Tibial artery (tissue), 4 donors: ENCODE data around the gene DKK3.

ENCODE experiments used
- DNase-seq, 2 donors: peaks; one replicate each; pipeline ENCODE4 v3.0.0-alpha.2; 2019
- H3K27ac ChIP-seq, 2 donors: fragments of 200-600 bp; sonication (generic) in 1 of 2; 1 replicate in 1 of 2; 2 replicates in 1 of 2; pipeline ENCODE4 v1.5.1; 2018 to 2019; ENCODE audit warnings: mild to moderate bottlenecking in 1 of 2
- H3K27me3 ChIP-seq, 2 donors: fragments of 200-600 bp; sonication (generic) in 1 of 2; one replicate each; pipeline versions ENCODE4 v1.5.1 to v1.6.0; 2016 to 2019
- H3K36me3 ChIP-seq, 3 donors: fragments of 200-600 bp; sonication (generic) in 2 of 3; one replicate each; pipeline ENCODE4 v1.5.1; 2016 to 2019; ENCODE audit warnings: mild to moderate bottlenecking in 2 of 3
- H3K4me1 ChIP-seq, 4 donors: fragments of 200-600 bp; sonication (generic) in 2 of 4; 1 replicate in 3 of 4; 2 replicates in 1 of 4; pipeline ENCODE4 v1.5.1; 2016 to 2019
- H3K4me3 ChIP-seq, 2 donors: fragments of 200-600 bp; sonication (generic) in 1 of 2; 1 replicate in 1 of 2; 2 replicates in 1 of 2; pipeline ENCODE4 v1.5.1; 2018 to 2019; ENCODE audit warnings: mild to moderate bottlenecking in 2 of 2
- H3K9me3 ChIP-seq, 3 donors: fragments of 200-600 bp; sonication (generic) in 1 of 3; one replicate each; pipeline ENCODE4 v1.5.1; 2016 to 2019
- CTCF ChIP-seq, 2 experiments: fragments of 200-600 bp in 1 of 2; fragments of 450-650 bp in 1 of 2; IDR thresholded peaks; one replicate each; pipeline ENCODE4 v1.5.1; 2017 to 2019; ENCODE audit warnings: antibody characterized with exemption in 2 of 2, mild to moderate bottlenecking in 1 of 2, moderate library complexity in 1 of 2
- intact Hi-C: fragments of 100-400 bp; cut with DNase I; formaldehyde crosslinking; loops from one replicate; pipeline ENCODE4 v1.15.0; 2023; ENCODE audit warnings: low total_unique reads

The DKK3 gene

GRCh38 chr11:11963842-11964773 lies 44.3 kb downstream of the DKK3 start:
- H3K9me3 ChIP-seq: no peaks in the 10 kb centered on the region
- H3K4me1 ChIP-seq: peaks cover 0 to 14% (median 0%) of the 10 kb centered on the region in 4 donors
- TF ChIP-seq CTCF (IDR thresholded peaks at IDR 0.05): no peak
- H3K27ac ChIP-seq: no peak overlapping the region
- no peak overlapping the region for H3K4me3 ChIP-seq
- no peak for DNase-seq
- H3K27me3 ChIP-seq: no peaks in the 10 kb centered on the region
- intact Hi-C loops: no loop called here
- peaks cover 0 to 59% (median 34%) of the 10 kb centered on the region in 3 donors for H3K36me3 ChIP-seq

- no peak for DNase-seq
- peaks cover 7 to 64% (median 36%) of the 10 kb centered on the region in 3 donors for H3K36me3 ChIP-seq
- H3K9me3 ChIP-seq: no peaks in the 10 kb centered on the region
- no peak for TF ChIP-seq CTCF (IDR thresholded peaks at IDR 0.05)
- intact Hi-C loops: no loop called here
- no peak overlapping the region for H3K4me3 ChIP-seq
- no peaks in the 10 kb centered on the region for H3K27me3 ChIP-seq
- peaks cover 0 to 10% (median 0%) of the 10 kb centered on the region in 4 donors for H3K4me1 ChIP-seq
- no peak overlapping the region for H3K27ac ChIP-seq
Measured at GRCh38 chr11:11963067-11963466, 45.4 kb downstream of the DKK3 start.

GRCh38 chr11:11961399-11962028 lies 46.9 kb downstream of the DKK3 start:
- DNase-seq: no peak
- no peak for TF ChIP-seq CTCF (IDR thresholded peaks at IDR 0.05)
- no peaks in the 10 kb centered on the region for H3K27me3 ChIP-seq
- H3K4me1 ChIP-seq: peaks cover 0 to 10% (median 0%) of the 10 kb centered on the region in 4 donors
- intact Hi-C loops: no loop called here
- no peaks in the 10 kb centered on the region for H3K9me3 ChIP-seq
- no peak overlapping the region for H3K27ac ChIP-seq
- peaks cover 16 to 59% (median 46%) of the 10 kb centered on the region in 3 donors for H3K36me3 ChIP-seq
- no peak overlapping the region for H3K4me3 ChIP-seq

- H3K36me3 ChIP-seq: peaks cover 23 to 59% (median 47%) of the 10 kb centered on the region in 3 donors
- intact Hi-C loops: no loop called here
- peaks cover 0 to 10% (median 0%) of the 10 kb centered on the region in 4 donors for H3K4me1 ChIP-seq
- H3K27me3 ChIP-seq: no peaks in the 10 kb centered on the region
- no peaks in the 10 kb centered on the region for H3K9me3 ChIP-seq
- TF ChIP-seq CTCF (IDR thresholded peaks at IDR 0.05): no peak
- no peak overlapping the region for H3K4me3 ChIP-seq
- H3K27ac ChIP-seq: no peak overlapping the region
- no peak for DNase-seq
Measured at GRCh38 chr11:11960687-11961086, 47.7 kb downstream of the DKK3 start.

GRCh38 chr11:11959601-11960000 lies 48.8 kb downstream of the DKK3 start:
- Histone ChIP-seq H3K36me3 (peaks cover 34 to 59% (median 49%) of the 10 kb centered on the region in 3 donors), H3K27ac (no peak overlapping the region), H3K4me3 (no peak overlapping the region), H3K9me3 (no peaks in the 10 kb centered on the region), H3K4me1 (peaks cover 0 to 9% (median 0%) of the 10 kb centered on the region in 4 donors), H3K27me3 (no peaks in the 10 kb centered on the region)
- no peak for DNase-seq
- intact Hi-C loops: no loop called here
- no peak for TF ChIP-seq CTCF (IDR thresholded peaks at IDR 0.05)
